K562 (cell line): ENCODE data around the gene TBCCD1. TPM values are rescaled to one million over a fixed set of nuclear protein-coding genes. Genes with fewer than 3 reads are reported as not detected.

ENCODE experiments used
- ATAC-seq: fragments of 200-7000 bp; cut with Tn5 transposase; 3 replicates; pipeline ENCODE4 v1.9.1; 2020; ENCODE audit warnings: moderate library complexity
- BruUV-seq: library from RNA; stranded (reverse); fragments of 400-500 nt; replicated peaks from 2 replicates; lab custom pipeline; 2021; lab: Mats Ljungman, UMichigan
- CTCF ChIA-PET: fragments of 300-600 bp; formaldehyde crosslinking; extraction: SDS; loops from one replicate; lab custom pipeline; 2021; ENCODE audit warnings: low intra/inter-chr PET ratio; lab: Yijun Ruan, JAX
- POLR2A ChIA-PET: fragments of 300-600, 350-650 bp; sonication (Branson Sonifier 250); formaldehyde crosslinking; extraction: SDS; loops from one replicate; lab custom pipeline; 2021; ENCODE audit warnings: antibody characterized with exemption, inconsistent platforms; lab: Yijun Ruan, JAX
- DNase-seq, 4 experiments: peaks; one replicate each; pipeline versions ENCODE4 v3.0.0 to v3.0.0-alpha.2; 2011 to 2018; ENCODE audit warnings: low spot score in 3 of 4, mixed read lengths in 3 of 4; ENCODE audit errors: extremely low read depth in 1 of 4
- FAIRE-seq: peaks from 2 replicates; lab custom pipeline; 2011; peaks lifted over from hg19 to GRCh38; lab: Jason Lieb, UNC
- H2AFZ ChIP-seq: 2 replicates; pipeline ENCODE4 v1.6.0; 2011; ENCODE audit warnings: low read depth, low read length, control low read depth, inconsistent platforms
- H3K27ac ChIP-seq: fragments of 200-600 bp; 3 replicates; pipeline ENCODE4 v1.8.0; 2011; ENCODE audit warnings: low read depth, mild to moderate bottlenecking, control low read depth, inconsistent platforms, low read length, moderate library complexity, mixed read lengths; ENCODE audit errors: extremely low read depth
- H3K27me3 ChIP-seq, 2 experiments: fragments of 300-600 bp in 1 of 2; 2 replicates in 1 of 2; 3 replicates in 1 of 2; pipeline versions ENCODE4 v1.6.0 to v1.8.0; 2011; ENCODE audit warnings: inconsistent platforms in 2 of 2, low read length in 2 of 2, mild to moderate bottlenecking in 1 of 2, mixed read lengths in 1 of 2, moderate library complexity in 1 of 2; ENCODE audit not compliant: control insufficient read depth in 2 of 2, insufficient read depth in 2 of 2
- H3K36me3 ChIP-seq: fragments of 300-600 bp; 3 replicates; pipeline ENCODE4 v1.8.0; 2011; ENCODE audit warnings: mild to moderate bottlenecking, low read length, inconsistent platforms; ENCODE audit not compliant: control insufficient read depth, insufficient read depth
- H3K4me1 ChIP-seq, 2 experiments: fragments of 200-600 bp in 1 of 2; replicated peaks in 1 of 2; 2 replicates in 1 of 2; 3 replicates in 1 of 2; pipeline versions ENCODE4 v1.5.1 to v1.8.0; 2011; ENCODE audit warnings: inconsistent platforms in 2 of 2, low read length in 2 of 2, mild to moderate bottlenecking in 1 of 2, mixed read lengths in 1 of 2, moderate library complexity in 1 of 2; ENCODE audit not compliant: control insufficient read depth in 2 of 2, insufficient read depth in 2 of 2
- H3K4me2 ChIP-seq: 2 replicates; pipeline ENCODE4 v1.6.1; 2011; ENCODE audit warnings: low read length, control low read depth, inconsistent platforms, mixed read lengths; ENCODE audit not compliant: insufficient read depth
- H3K4me3 ChIP-seq: fragments of 200-600 bp; sonication (generic), shearing (Covaris generic); 2 replicates; pipeline ENCODE4 v1.5.1; 2016; ENCODE audit warnings: control low read depth, inconsistent platforms
- H3K79me2 ChIP-seq: fragments of 200-600 bp; 3 replicates; pipeline ENCODE4 v1.8.0; 2011; ENCODE audit warnings: low read length, inconsistent platforms; ENCODE audit not compliant: control insufficient read depth, insufficient read depth
- H3K9ac ChIP-seq, 2 experiments: 2 replicates each; pipeline versions ENCODE4 v1.6.0 to v1.6.1; 2011; ENCODE audit warnings: low read depth in 2 of 2, low read length in 2 of 2, control low read depth in 1 of 2, inconsistent platforms in 1 of 2, mild to moderate bottlenecking in 1 of 2, mixed read lengths in 1 of 2; ENCODE audit not compliant: insufficient read depth in 1 of 2
- H3K9me1 ChIP-seq: one replicate; pipeline ENCODE4 v1.6.0; 2011; ENCODE audit warnings: inconsistent platforms, mild to moderate bottlenecking, low read length, moderate library complexity; ENCODE audit not compliant: control insufficient read depth, insufficient read depth
- H3K9me3 ChIP-seq: replicated peaks from 2 replicates; pipeline ENCODE4 v1.5.1; 2011; ENCODE audit warnings: low read depth, low read length, inconsistent platforms; ENCODE audit not compliant: control insufficient read depth, insufficient read depth
- H4K20me1 ChIP-seq: replicated peaks from 2 replicates; pipeline ENCODE4 v1.6.1; 2011; ENCODE audit warnings: low read length, inconsistent platforms, mixed read lengths; ENCODE audit not compliant: control insufficient read depth, insufficient read depth
- BMI1 ChIP-seq: fragments of 150-350 bp; IDR thresholded peaks from 2 replicates; pipeline ENCODE4 v1.6.1; 2014; ENCODE audit warnings: low read length
- CREB3L1 ChIP-seq: fragments of 450-650 bp; IDR thresholded peaks from 2 replicates; pipeline ENCODE4 v1.6.1; 2014; ENCODE audit warnings: low read depth, mild to moderate bottlenecking, moderate library complexity, borderline replicate concordance
- L3MBTL2 ChIP-seq: fragments of 450-650 bp; IDR thresholded peaks from 2 replicates; pipeline ENCODE4 v1.6.1; 2016; ENCODE audit warnings: mild to moderate bottlenecking, moderate library complexity
- PKNOX1 ChIP-seq: fragments of 450-650 bp; IDR thresholded peaks from 2 replicates; pipeline ENCODE4 v1.6.1; 2016
- SMARCA5 ChIP-seq: fragments of 450-650 bp; IDR thresholded peaks from 2 replicates; pipeline ENCODE4 v1.6.1; 2016
- in situ Hi-C: fragments of 300-500 bp; cut with MboI; formaldehyde crosslinking; loops from 4 replicates; pipeline ENCODE4 v1.15.0; 2018; ENCODE audit warnings: inconsistent platforms, mixed read lengths
- intact Hi-C: fragments of 100-400 bp; cut with micrococcal nuclease; formaldehyde crosslinking; loops from 2 replicates; pipeline ENCODE4 v1.14.2; 2022
- polyA plus RNA-seq, 8 experiments: library from polyadenylated mRNA; depleted of rRNA in 4 of 8; stranded (reverse) in 5 of 8; unstranded in 3 of 8; fragments of >200 nt; fragmentation: Nextera tagmentation in 2 of 8; fragmentation: Illumina TruSeq in 1 of 8; extraction: Ambion mirVana in 2 of 8; extraction: Trizol in 1 of 8; gene quantifications; 2 replicates each; pipeline versions ENCODE4 v1.2.1 to v1.2.3, GENCODE V29; 2011 to 2014; ENCODE audit warnings: inconsistent platforms in 1 of 8, missing spikeins in 1 of 8
- total RNA-seq, 7 experiments: library from RNA; depleted of rRNA in 6 of 7; stranded (reverse); fragments of >200 nt in 6 of 7; fragmentation: Illumina TruSeq in 2 of 7; extraction: Trizol in 2 of 7; gene quantifications; 2 replicates each; pipeline versions ENCODE4 v1.2.1 to v1.2.3, GENCODE V29; 2011 to 2021; ENCODE audit warnings: low replicate concordance in 1 of 7

Gene TBCCD1
- total and polyA plus RNA-seq, 9 of the 15 experiments (the other 6 are each of a cell fraction or from before 2014, with no cell fraction given), result 17.7 to 31.1 (median 21.2) TPM

DNA sequence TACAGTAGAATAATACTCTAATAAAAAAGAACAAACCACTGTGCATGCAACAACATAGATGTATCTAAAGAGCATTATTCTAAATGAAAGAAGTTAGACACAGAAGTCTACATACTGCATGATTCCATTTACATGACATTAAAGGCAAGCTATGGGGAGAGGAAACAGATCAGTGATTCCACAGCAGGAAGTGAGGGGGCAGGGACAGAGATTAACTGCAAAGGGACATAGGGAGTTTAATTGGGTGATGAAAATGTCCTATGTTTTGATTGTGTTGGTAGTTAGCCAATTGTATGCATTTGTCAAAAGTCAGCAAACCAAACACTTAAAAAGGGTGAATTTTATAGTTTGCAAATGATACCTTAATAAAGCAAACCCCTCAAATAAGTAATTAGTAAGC is 36.7 kb downstream of the TBCCD1 start:
- no peaks in the 10 kb centered on the region for H3K9me3 ChIP-seq
- FAIRE-seq, result no peak
- CTCF ChIA-PET, result no interaction called here
- no TSS peak for BruUV-seq
- H4K20me1 ChIP-seq, result no peaks in the 10 kb centered on the region
- in situ Hi-C loops, result no loop called here
- no peaks in the 10 kb centered on the region for H3K9me1 ChIP-seq
- H3K4me1 ChIP-seq, result no peaks in the 10 kb centered on the region; a peak in 1 of 5 replicates
- no peak for ATAC-seq
- POLR2A ChIA-PET, result interaction anchor here (0.6 kb wide), 1 partner anchor 1812 kb away, joined by 4 read pairs; no protein-coding TSS in a partner anchor
- no peaks in the 10 kb centered on the region for H3K79me2 ChIP-seq
- H3K4me2 ChIP-seq, result no peak overlapping the region
- no peak overlapping the region for H3K27ac ChIP-seq
- no peak overlapping the region for H3K9ac ChIP-seq
- no peak overlapping the region for H3K4me3 ChIP-seq
- no peak overlapping the region for H2AFZ ChIP-seq
- peaks cover 4 to 18% of the 10 kb centered on the region in 2 experiments; a peak in 4 of 5 replicates for H3K27me3 ChIP-seq
- H3K36me3 ChIP-seq, result no peaks in the 10 kb centered on the region
- DNase-seq, result no peak
- no peak for TF ChIP-seq BMI1
- TF ChIP-seq PKNOX1, result peak; percentile 34; the same call in 1 of the 2 replicates
- TF ChIP-seq CREB3L1, result no peak
- no peak for TF ChIP-seq L3MBTL2
- no peak for TF ChIP-seq SMARCA5
- intact Hi-C loops, result no loop called here
